ENCODE data around the gene SCN2A. TPM values are rescaled to one million over a fixed set of nuclear protein-coding genes. Genes with fewer than 3 reads are reported as not detected.

SCN2A gene
- total RNA-seq (under 1 TPM; 0.14 to 0.76 (median 0.23) TPM), polyA plus RNA-seq (0.02 TPM)
- long read RNA-seq, donor 1, result 0 reads
- long read RNA-seq, donor 2, result 0 reads
- long read RNA-seq, donor 3, partial matches to known transcripts, result 0 of 1 reads
- long read RNA-seq, donor 3, other reads (novel, unspliced or antisense), result 1 of 1 reads
- long read RNA-seq, donor 4, result 0 reads

DNA sequence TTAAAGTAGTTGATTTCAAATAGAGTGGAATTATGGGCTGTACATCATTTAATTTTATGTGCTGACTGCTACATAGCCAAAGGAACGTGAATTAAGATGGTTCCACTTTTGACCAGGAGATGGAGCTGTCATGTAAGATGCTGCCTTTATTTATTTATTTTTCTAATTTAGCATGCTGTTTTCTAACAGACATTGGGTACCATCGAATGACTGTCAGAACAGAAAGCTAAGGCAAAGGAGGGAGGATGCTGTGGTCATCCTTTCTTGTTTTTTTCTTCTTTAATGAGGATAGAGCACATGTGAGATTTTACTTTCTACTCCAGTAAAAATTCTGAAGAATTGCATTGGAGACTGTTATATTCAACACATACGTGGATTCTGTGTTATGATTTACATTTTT lies at the start of gene SCN2A:
Gene SCN2A, plus strand, starts transcription at position 185 of the 400 bp plus-strand sequence. CDS start 56,410 bp downstream, outside the sequence.
- intact Hi-C loops (cut with DNase I), result no loop called here
- DNase-seq, result no peak
- 26% methylated on average over 3 of the region's 3 CpGs for WGBS

GRCh38 chr2:165191096-165191728 lies 48.0 kb upstream of the SCN2A start:
- H3K27ac ChIP-seq (ENCODE audit: low read length), result no peak overlapping the region
- WGBS, result 60% methylated on average over 2 of the region's 2 CpGs

More for the DNA sequence above, at the start of gene SCN2A:
- peak; percentile 28 to 50 for ATAC-seq
- no peaks in the 10 kb centered on the region for H3K9me3 ChIP-seq (ENCODE audit: control insufficient read depth, low read length)
- no peak within 1 kb of the TSS for H3K27ac ChIP-seq (ENCODE audit: low read length)
- no peak within 1 kb of the TSS for H3K4me3 ChIP-seq (ENCODE audit: low read length)
- H3K4me1 ChIP-seq (ENCODE audit: control insufficient read depth, insufficient read depth, low read length), result no peaks in the 10 kb centered on the region
- no peaks in the 10 kb centered on the region for H3K27me3 ChIP-seq (ENCODE audit: control insufficient read depth, insufficient read depth)

DNA sequence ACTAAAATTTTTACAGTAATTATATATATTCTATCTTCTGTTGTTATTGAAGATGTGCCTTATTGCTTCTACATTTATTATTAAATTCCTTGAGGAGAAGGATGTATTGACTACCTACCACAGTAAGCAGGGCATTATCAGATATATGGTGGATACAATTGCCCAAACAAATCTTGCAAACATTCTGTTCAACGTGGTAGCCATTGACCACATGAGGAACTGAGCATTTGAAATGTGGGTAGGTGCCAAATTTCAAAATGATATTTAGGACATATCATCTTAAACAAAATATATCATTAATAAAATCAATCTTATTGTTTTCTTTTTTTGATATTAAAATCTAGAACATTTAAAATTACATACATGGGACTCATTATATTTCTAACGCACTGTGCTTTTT lies 46.5 kb upstream of the SCN2A start:
- H3K4me3 ChIP-seq (ENCODE audit: low read length), result no peak overlapping the region
- H3K9me3 ChIP-seq (ENCODE audit: control insufficient read depth, low read length), result no peaks in the 10 kb centered on the region
- no peaks in the 10 kb centered on the region for H3K27me3 ChIP-seq (ENCODE audit: control insufficient read depth, insufficient read depth)
- 83% methylated on average over 2 of the region's 2 CpGs for WGBS
- no peaks in the 10 kb centered on the region for H3K4me1 ChIP-seq (ENCODE audit: control insufficient read depth, insufficient read depth, low read length)
- intact Hi-C loops (cut with DNase I), result no loop called here
- no peak overlapping the region for H3K27ac ChIP-seq (ENCODE audit: low read length)
- DNase-seq (no peak), ATAC-seq (no peak)

More at GRCh38 chr2:165191096-165191728, 48.0 kb upstream of the SCN2A start:
- DNase-seq (no peak), ATAC-seq (no peak)
- Histone ChIP-seq H3K9me3 (ENCODE audit: control insufficient read depth, low read length) (no peaks in the 10 kb centered on the region), H3K4me3 (ENCODE audit: low read length) (no peak overlapping the region), H3K27me3 (ENCODE audit: control insufficient read depth, insufficient read depth) (no peaks in the 10 kb centered on the region), H3K4me1 (ENCODE audit: control insufficient read depth, insufficient read depth, low read length) (no peaks in the 10 kb centered on the region)
- intact Hi-C loops (cut with DNase I), result no loop called here

GRCh38 chr2:165193178-165193777 lies 45.9 kb upstream of the SCN2A start:
- 89% methylated on average over 4 of the region's 4 CpGs for WGBS
- Histone ChIP-seq H3K4me1 (ENCODE audit: control insufficient read depth, insufficient read depth, low read length) (no peaks in the 10 kb centered on the region), H3K4me3 (ENCODE audit: low read length) (no peak overlapping the region), H3K27me3 (ENCODE audit: control insufficient read depth, insufficient read depth) (no peaks in the 10 kb centered on the region), H3K27ac (ENCODE audit: low read length) (no peak overlapping the region), H3K9me3 (ENCODE audit: control insufficient read depth, low read length) (no peaks in the 10 kb centered on the region)
- no peak for DNase-seq
- intact Hi-C loops (cut with DNase I), result no loop called here
- no peak for ATAC-seq

DNA sequence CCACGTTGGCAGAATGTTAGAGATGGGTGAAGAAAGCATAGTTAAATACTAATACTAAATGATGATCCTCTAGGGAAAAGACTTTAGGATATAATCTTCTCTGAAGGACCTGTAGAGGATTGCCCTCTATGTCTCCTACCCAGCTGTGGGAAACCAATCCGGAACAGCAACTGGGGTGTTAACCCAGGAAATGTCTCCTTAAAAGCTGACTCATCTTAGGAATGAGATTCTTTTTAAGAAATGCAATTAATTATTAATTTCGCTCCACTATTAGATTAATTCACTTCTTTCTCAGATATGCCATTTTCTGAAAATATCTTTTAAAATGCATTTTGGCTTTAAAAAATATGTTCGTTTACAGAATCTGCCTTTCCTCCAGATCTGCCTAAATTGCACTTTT lies 42.8 kb upstream of the SCN2A start:
- intact Hi-C loops (cut with DNase I), result no loop called here
- WGBS, result 75% methylated on average over 4 of the region's 4 CpGs

DNA sequence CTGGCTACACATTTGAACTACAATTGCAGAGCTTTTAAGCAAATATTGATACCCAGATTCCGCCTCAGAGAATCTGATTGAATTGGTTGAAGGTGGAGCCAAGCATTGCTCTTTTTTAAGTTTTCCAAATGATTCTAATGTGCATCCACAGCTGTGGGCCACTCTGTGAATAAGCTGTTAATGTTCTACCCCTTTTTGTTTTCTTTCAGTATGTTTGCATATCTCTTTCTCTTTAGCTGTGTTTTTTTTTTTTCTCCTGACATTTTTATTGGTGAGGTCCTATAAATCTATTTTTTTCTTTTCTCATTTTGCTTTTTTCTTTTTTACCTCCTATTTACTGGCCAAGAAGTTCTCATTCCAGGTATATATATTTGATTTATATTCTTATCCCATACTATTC lies 41.9 kb upstream of the SCN2A start:
- WGBS, result 94% methylated on average over 1 of the region's 1 CpG
- no peaks in the 10 kb centered on the region for H3K27me3 ChIP-seq (ENCODE audit: control insufficient read depth, insufficient read depth)
- H3K27ac ChIP-seq (ENCODE audit: low read length), result no peak overlapping the region
- no peak for ATAC-seq
- DNase-seq, result no peak
- H3K4me1 ChIP-seq (ENCODE audit: control insufficient read depth, insufficient read depth, low read length), result no peaks in the 10 kb centered on the region
- intact Hi-C loops (cut with DNase I), result no loop called here
- no peaks in the 10 kb centered on the region for H3K9me3 ChIP-seq (ENCODE audit: control insufficient read depth, low read length)
- H3K4me3 ChIP-seq (ENCODE audit: low read length), result no peak overlapping the region

More for the DNA sequence above, 42.8 kb upstream of the SCN2A start:
- no peak for DNase-seq
- no peaks in the 10 kb centered on the region for H3K4me1 ChIP-seq (ENCODE audit: control insufficient read depth, insufficient read depth, low read length)
- no peak for ATAC-seq
- no peaks in the 10 kb centered on the region for H3K9me3 ChIP-seq (ENCODE audit: control insufficient read depth, low read length)
- H3K4me3 ChIP-seq (ENCODE audit: low read length), result no peak overlapping the region
- H3K27ac ChIP-seq (ENCODE audit: low read length), result no peak overlapping the region
- no peaks in the 10 kb centered on the region for H3K27me3 ChIP-seq (ENCODE audit: control insufficient read depth, insufficient read depth)

- H3K27ac ChIP-seq (ENCODE audit: low read length), result no peak overlapping the region
- ATAC-seq, result no peak
Measured at GRCh38 chr2:165198181-165198580, 41.0 kb upstream of the SCN2A start.

DNA sequence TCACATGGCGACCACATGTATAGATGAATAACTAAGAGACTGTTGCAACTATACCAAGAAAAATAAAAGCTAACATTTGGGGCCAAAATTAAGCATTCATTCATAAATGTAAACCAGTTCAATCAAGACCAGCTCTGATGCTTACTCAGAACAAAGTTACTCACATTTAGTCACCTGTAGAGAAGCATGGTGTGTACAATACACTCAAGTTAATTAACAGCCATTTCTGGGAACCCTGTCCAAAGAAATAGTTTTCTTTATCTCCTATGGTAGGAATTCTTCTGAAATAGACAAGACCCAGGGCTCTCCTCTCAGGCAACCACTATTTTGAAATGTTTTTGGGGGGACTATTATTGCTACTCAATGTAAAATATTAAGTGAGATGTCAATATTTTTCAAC lies 37.0 kb upstream of the SCN2A start:
- intact Hi-C loops (cut with DNase I), result loop anchor here in 3 of 4 donors (5.0 kb wide), 1 partner anchor 185 kb away; no protein-coding TSS in a partner anchor

More at GRCh38 chr2:165198181-165198580, 41.0 kb upstream of the SCN2A start:
- H3K4me1 ChIP-seq (ENCODE audit: control insufficient read depth, insufficient read depth, low read length), result no peaks in the 10 kb centered on the region
- DNase-seq, result no peak
- H3K27me3 ChIP-seq (ENCODE audit: control insufficient read depth, insufficient read depth), result no peaks in the 10 kb centered on the region
- 71% methylated on average over 2 of the region's 2 CpGs for WGBS
- H3K4me3 ChIP-seq (ENCODE audit: low read length), result no peak overlapping the region
- H3K9me3 ChIP-seq (ENCODE audit: control insufficient read depth, low read length), result no peaks in the 10 kb centered on the region
- intact Hi-C loops (cut with DNase I), result no loop called here

GRCh38 chr2:165203689-165204559 lies 35.3 kb upstream of the SCN2A start, which contains the start of gene SCN3A:
TSS of gene SCN3A (minus strand) at chr2:165204050. CDS start at chr2:165176394, 27,656 bp downstream.
- DNase-seq (peak in 1 of 3 donors; percentile 35), ATAC-seq (no peak)
- H3K4me1 ChIP-seq (ENCODE audit: control insufficient read depth, insufficient read depth, low read length), result no peaks in the 10 kb centered on the region
- H3K4me3 ChIP-seq (ENCODE audit: low read length), result peak within 1 kb of the TSS; percentile 25
- no peaks in the 10 kb centered on the region for H3K27me3 ChIP-seq (ENCODE audit: control insufficient read depth, insufficient read depth)
- no peaks in the 10 kb centered on the region for H3K9me3 ChIP-seq (ENCODE audit: control insufficient read depth, low read length)
- 19% methylated on average over 8 of the region's 8 CpGs for WGBS
- H3K27ac ChIP-seq (ENCODE audit: low read length), result no peak within 1 kb of the TSS
- intact Hi-C loops (cut with DNase I), result loop anchor here in 3 of 4 donors (5.0 kb wide), 1 partner anchor 187 kb away; no protein-coding TSS in a partner anchor

More for the DNA sequence above, 37.0 kb upstream of the SCN2A start:
- 87% methylated on average over 1 of the region's 1 CpG for WGBS
- Histone ChIP-seq H3K27me3 (ENCODE audit: control insufficient read depth, insufficient read depth) (no peaks in the 10 kb centered on the region), H3K27ac (ENCODE audit: low read length) (no peak overlapping the region), H3K4me1 (ENCODE audit: control insufficient read depth, insufficient read depth, low read length) (no peaks in the 10 kb centered on the region), H3K4me3 (ENCODE audit: low read length) (no peak overlapping the region), H3K9me3 (ENCODE audit: control insufficient read depth, low read length) (no peaks in the 10 kb centered on the region)
- no peak for DNase-seq
- no peak for ATAC-seq

DNA sequence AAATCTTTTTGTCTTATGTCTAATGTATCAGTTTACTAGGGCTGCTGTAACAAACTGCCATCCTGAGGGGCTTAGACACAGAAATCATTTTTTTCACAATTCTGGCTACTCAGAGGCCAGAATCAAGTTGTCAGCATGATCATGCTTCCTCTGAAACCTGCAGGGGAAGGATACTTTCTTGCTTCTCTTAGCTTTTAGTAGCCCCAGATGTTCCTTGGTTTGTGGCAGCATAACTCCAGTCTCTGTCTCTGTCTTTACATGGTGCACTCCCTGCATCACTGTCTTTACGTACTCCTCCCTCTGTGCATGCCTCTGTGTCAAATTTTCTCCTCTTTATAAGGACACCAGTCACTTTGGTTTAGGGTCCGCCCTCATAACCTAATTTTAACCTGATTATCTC lies 33.3 kb upstream of the SCN2A start:
- no peak overlapping the region for H3K4me3 ChIP-seq (ENCODE audit: low read length)
- H3K9me3 ChIP-seq (ENCODE audit: control insufficient read depth, low read length), result no peaks in the 10 kb centered on the region
- no peak for ATAC-seq
- no peak overlapping the region for H3K27ac ChIP-seq (ENCODE audit: low read length)
- intact Hi-C loops (cut with DNase I), result loop anchor here in 1 of 4 donors (5.0 kb wide), 1 partner anchor 194 kb away; no protein-coding TSS in a partner anchor
- DNase-seq, result no peak
- no peaks in the 10 kb centered on the region for H3K4me1 ChIP-seq (ENCODE audit: control insufficient read depth, insufficient read depth, low read length)
- no peaks in the 10 kb centered on the region for H3K27me3 ChIP-seq (ENCODE audit: control insufficient read depth, insufficient read depth)
- 74% methylated on average over 2 of the region's 2 CpGs for WGBS
